Progenitor cell of endocrine pancreas (in vitro differentiated cells): ENCODE data around the gene NRIP1. TPM values are rescaled to one million over a fixed set of nuclear protein-coding genes. Genes with fewer than 3 reads are reported as not detected.

Experiments used
- DNase-seq: peaks from one replicate; pipeline ENCODE4 v3.0.0; 2021; ENCODE audit warnings: low spot score; ENCODE audit not compliant: unreplicated experiment
- H3K27ac Mint-ChIP-seq: 2 replicates; pipeline ENCODE4 v1.8.0; 2021; ENCODE audit warnings: mild to moderate bottlenecking, moderate library complexity, mixed read lengths
- H3K27me3 Mint-ChIP-seq: 2 replicates; pipeline ENCODE4 v1.8.0; 2021; ENCODE audit warnings: mixed read lengths
- H3K36me3 Mint-ChIP-seq: 2 replicates; pipeline ENCODE4 v1.8.0; 2022; ENCODE audit warnings: mixed read lengths; ENCODE audit not compliant: insufficient read depth
- H3K4me1 Mint-ChIP-seq: 2 replicates; pipeline ENCODE4 v1.8.0; 2021; ENCODE audit warnings: low read depth, mixed read lengths
- H3K4me3 Mint-ChIP-seq: 2 replicates; pipeline ENCODE4 v1.8.0; 2021; ENCODE audit warnings: low read depth, mild to moderate bottlenecking, moderate library complexity, mixed read lengths
- H3K9me3 Mint-ChIP-seq: 2 replicates; pipeline ENCODE4 v1.8.0; 2021; ENCODE audit warnings: low read depth, mixed read lengths
- total RNA-seq: library from RNA; stranded (reverse); gene quantifications from 2 replicates; pipeline ENCODE4 v1.2.1, GENCODE V29; 2021
- TF ChIP-seq, protein P1 (sequence below): fragments of 200-600 bp; sonication (generic); IDR thresholded peaks from one replicate; pipeline ENCODE4 v1.5.0; 2021; ENCODE audit warnings: antibody characterized with exemption, mild to moderate bottlenecking; ENCODE audit not compliant: unreplicated experiment

The NRIP1 gene
- total RNA-seq, 1 donor from 2014 or later = 69.4 TPM

DNA sequence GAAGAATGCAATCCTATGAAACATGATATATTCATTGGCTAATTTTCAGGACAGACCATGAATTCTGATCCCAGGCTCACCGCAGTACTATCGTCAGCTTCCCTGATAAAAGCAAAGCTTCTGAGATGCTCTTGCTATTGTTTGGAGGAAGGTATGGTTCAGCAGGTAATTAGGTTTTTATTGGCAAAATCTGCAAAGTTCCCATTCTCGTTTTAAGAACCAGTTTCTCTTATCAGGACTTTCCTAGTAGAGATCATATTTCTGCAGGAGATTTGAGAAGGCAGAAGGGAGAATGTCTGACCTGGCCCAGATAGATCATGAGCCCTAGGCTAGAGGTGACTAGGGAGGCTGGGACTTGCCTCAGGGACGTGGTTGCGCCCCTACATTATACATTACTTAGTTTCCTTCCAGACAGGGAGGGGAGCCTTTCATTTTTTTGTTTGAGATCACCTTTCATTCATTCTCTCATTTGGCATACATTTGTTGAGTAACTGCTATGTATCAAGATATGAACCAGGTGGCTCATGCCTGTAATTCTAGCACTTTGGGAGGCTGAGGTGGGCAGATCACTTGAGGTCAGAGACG lies 108.8 kb downstream of the NRIP1 start:
- no peaks in the 10 kb centered on the region for H3K27me3 Mint-ChIP-seq
- H3K27ac Mint-ChIP-seq = no peak overlapping the region
- peaks cover 29% of the 10 kb centered on the region for H3K4me1 Mint-ChIP-seq

DNA sequence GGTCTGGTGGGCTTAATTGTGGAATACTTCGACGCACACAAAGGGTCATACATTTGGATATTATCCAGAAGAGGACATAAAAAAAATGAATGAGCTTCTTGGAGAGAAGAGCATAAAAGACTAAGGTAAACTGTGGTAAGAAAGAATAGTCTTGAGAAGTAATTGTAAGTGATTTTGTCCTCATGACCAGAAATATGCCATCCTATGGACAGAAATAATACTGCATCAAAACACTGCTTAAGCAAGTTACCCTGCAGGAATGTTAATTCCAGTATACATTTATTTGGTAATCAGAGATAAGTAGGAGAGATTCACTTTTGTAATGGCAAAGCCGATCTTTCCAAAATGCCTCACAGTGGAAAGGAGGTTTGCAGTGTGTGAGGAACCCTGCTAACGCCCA lies 111.9 kb downstream of the NRIP1 start:
- no peak for DNase-seq
- Mint-ChIP-seq H3K4me3 (no peak overlapping the region), H3K27ac (no peak overlapping the region)

More for the DNA sequence above, 108.8 kb downstream of the NRIP1 start:
- TF ChIP-seq, protein P1, sequence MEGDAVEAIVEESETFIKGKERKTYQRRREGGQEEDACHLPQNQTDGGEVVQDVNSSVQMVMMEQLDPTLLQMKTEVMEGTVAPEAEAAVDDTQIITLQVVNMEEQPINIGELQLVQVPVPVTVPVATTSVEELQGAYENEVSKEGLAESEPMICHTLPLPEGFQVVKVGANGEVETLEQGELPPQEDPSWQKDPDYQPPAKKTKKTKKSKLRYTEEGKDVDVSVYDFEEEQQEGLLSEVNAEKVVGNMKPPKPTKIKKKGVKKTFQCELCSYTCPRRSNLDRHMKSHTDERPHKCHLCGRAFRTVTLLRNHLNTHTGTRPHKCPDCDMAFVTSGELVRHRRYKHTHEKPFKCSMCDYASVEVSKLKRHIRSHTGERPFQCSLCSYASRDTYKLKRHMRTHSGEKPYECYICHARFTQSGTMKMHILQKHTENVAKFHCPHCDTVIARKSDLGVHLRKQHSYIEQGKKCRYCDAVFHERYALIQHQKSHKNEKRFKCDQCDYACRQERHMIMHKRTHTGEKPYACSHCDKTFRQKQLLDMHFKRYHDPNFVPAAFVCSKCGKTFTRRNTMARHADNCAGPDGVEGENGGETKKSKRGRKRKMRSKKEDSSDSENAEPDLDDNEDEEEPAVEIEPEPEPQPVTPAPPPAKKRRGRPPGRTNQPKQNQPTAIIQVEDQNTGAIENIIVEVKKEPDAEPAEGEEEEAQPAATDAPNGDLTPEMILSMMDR = no peak
- Mint-ChIP-seq H3K9me3 (no peaks in the 10 kb centered on the region), H3K4me3 (no peak overlapping the region), H3K36me3 (no peaks in the 10 kb centered on the region)
- no peak for DNase-seq

DNA sequence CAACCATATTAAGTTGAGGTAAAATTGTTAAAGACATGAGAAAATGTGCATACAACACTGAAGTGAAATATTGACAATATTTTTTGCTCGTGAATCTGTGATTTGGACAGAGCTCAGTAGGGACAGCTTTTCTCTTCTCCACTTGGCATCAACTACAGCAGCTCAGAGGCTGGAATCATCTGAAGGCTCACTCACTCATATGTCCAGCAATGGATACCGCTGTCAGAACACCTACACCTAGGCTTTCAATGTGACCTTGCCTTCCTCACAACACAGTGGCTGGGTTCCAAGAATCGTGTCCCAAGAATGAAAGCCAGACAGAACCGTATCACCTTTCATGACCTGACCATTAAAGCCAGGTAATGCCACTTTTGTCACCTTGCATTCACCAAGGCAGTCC lies 115.2 kb downstream of the NRIP1 start:
- H3K4me1 Mint-ChIP-seq = peaks cover 13% of the 10 kb centered on the region
- peaks cover 4% of the 10 kb centered on the region for H3K9me3 Mint-ChIP-seq
- TF ChIP-seq, protein P1 = no peak
- H3K36me3 Mint-ChIP-seq = peaks cover 1% of the 10 kb centered on the region
- H3K27me3 Mint-ChIP-seq = no peaks in the 10 kb centered on the region
- DNase-seq = no peak
- H3K4me3 Mint-ChIP-seq = no peak overlapping the region
- no peak overlapping the region for H3K27ac Mint-ChIP-seq

More for the DNA sequence above, 111.9 kb downstream of the NRIP1 start:
- H3K27me3 Mint-ChIP-seq = no peaks in the 10 kb centered on the region
- TF ChIP-seq, protein P1 = no peak
- peaks cover 4% of the 10 kb centered on the region for H3K9me3 Mint-ChIP-seq
- peaks cover 14% of the 10 kb centered on the region for H3K4me1 Mint-ChIP-seq
- peaks cover 1% of the 10 kb centered on the region for H3K36me3 Mint-ChIP-seq

DNA sequence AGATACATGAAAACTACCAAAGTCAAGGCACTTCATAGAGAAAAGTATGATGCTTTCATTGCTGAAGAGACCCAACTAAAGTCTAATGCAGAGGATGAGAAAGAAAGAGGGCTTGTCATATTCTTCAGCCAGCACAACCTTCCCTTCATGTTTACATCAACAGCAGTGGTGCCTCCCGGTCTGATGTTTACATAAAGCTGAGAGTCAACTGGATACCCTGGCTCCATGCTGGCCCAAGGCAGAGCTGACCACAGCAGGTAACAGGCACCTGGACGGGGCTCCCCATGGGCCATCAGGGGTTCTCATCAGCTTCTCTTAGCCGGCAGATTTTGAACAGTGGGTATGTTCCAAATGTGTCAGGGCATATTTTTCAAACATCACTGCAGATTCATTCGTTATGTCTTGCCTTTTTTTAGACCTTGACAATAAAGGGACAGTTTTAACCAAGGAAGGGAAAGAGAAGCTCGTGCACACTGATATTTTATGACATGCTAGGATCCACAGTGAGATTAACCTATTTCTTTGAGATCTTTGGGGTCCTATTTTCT lies 117.1 kb downstream of the NRIP1 start:
- H3K9me3 Mint-ChIP-seq = peaks cover 4% of the 10 kb centered on the region
- no peaks in the 10 kb centered on the region for H3K27me3 Mint-ChIP-seq
- H3K36me3 Mint-ChIP-seq = peaks cover 1% of the 10 kb centered on the region
- DNase-seq = no peak
- peaks cover 31% of the 10 kb centered on the region for H3K4me1 Mint-ChIP-seq
- no peak overlapping the region for H3K4me3 Mint-ChIP-seq
- H3K27ac Mint-ChIP-seq = no peak overlapping the region
- TF ChIP-seq, protein P1 = no peak

DNA sequence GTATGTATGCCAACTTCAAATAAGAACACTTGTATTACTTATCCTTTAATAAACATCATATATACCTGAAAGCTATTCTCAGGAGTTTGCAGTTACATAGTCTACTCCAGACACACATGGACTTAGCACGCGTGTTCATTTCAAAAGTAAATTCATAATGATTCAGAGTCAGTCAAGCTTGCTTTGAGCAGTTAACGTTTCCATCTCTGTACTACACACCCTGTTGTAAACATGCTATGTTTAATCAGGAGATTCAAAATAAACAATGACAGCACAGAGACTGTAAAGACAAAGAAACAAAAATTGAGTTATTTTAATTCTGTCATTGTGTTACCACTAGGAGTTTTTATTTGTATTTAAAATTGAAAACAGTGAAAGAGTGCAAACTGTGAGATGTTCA lies 119.6 kb downstream of the NRIP1 start:
- TF ChIP-seq, protein P1 = no peak
- Mint-ChIP-seq H3K36me3 (peaks cover 4% of the 10 kb centered on the region), H3K9me3 (peaks cover 10% of the 10 kb centered on the region), H3K27ac (no peak overlapping the region), H3K4me1 (peaks cover 36% of the 10 kb centered on the region), H3K27me3 (no peaks in the 10 kb centered on the region), H3K4me3 (no peak overlapping the region)
- DNase-seq = no peak
